HepG2 (cell line): ENCODE data around the gene CAPN9. TPM values are rescaled to one million over a fixed set of nuclear protein-coding genes. Genes with fewer than 3 reads are reported as not detected.

Source experiments
- AHR ChIP-seq: IDR thresholded peaks from 2 replicates; pipeline ENCODE4 v1.6.1; 2018; ENCODE audit warnings: missing genetic modification reagents, missing compliant biosample characterization
- GABPA ChIP-seq, 2 experiments: IDR thresholded peaks; 2 replicates each; pipeline ENCODE4 v1.6.1; 2011 to 2016; ENCODE audit warnings: low read depth in 2 of 2, low read length in 1 of 2, missing biosample characterization in 1 of 2, missing genetic modification characterization in 1 of 2
- HDAC1 ChIP-seq: sonication (generic); formaldehyde crosslinking; IDR thresholded peaks from 2 replicates; pipeline ENCODE4 v1.5.1; 2020; ENCODE audit warnings: mild to moderate bottlenecking, missing genetic modification reagents
- MTF1 ChIP-seq: sonication (generic); formaldehyde crosslinking; IDR thresholded peaks from 2 replicates; pipeline ENCODE4 v1.5.0; 2020; ENCODE audit warnings: missing genetic modification reagents
- RCOR2 ChIP-seq: IDR thresholded peaks from 2 replicates; pipeline ENCODE4 v1.6.1; 2016; ENCODE audit warnings: missing biosample characterization, missing genetic modification reagents
- RFXAP ChIP-seq: sonication (generic); formaldehyde crosslinking; IDR thresholded peaks from 2 replicates; pipeline ENCODE4 v1.4.0; 2020; ENCODE audit warnings: missing genetic modification reagents, borderline replicate concordance
- SIX4 ChIP-seq: sonication (generic); formaldehyde crosslinking; IDR thresholded peaks from 2 replicates; pipeline ENCODE4 v1.4.0; 2020; ENCODE audit warnings: missing genetic modification reagents
- ZFX ChIP-seq: sonication (generic); formaldehyde crosslinking; IDR thresholded peaks from 2 replicates; pipeline ENCODE4 v1.4.0; 2020; ENCODE audit warnings: mild to moderate bottlenecking, low read depth, missing genetic modification reagents, moderate library complexity
- ZNF569 ChIP-seq: sonication (generic); formaldehyde crosslinking; IDR thresholded peaks from 2 replicates; pipeline ENCODE4 v1.5.0; 2020; ENCODE audit warnings: mild to moderate bottlenecking, missing genetic modification reagents, moderate library complexity, borderline replicate concordance
- ZNF713 ChIP-seq: sonication (generic); formaldehyde crosslinking; IDR thresholded peaks from 2 replicates; pipeline ENCODE4 v1.4.0; 2020; ENCODE audit warnings: mild to moderate bottlenecking, missing genetic modification reagents
- polyA plus RNA-seq, 8 experiments: library from polyadenylated mRNA; depleted of rRNA in 3 of 8; stranded (reverse) in 7 of 8; unstranded in 1 of 8; fragments of >200 nt; fragmentation: Illumina TruSeq in 4 of 8; extraction: Trizol in 4 of 8; gene quantifications; 2 replicates each; pipeline versions ENCODE4 v1.2.1 to v1.2.3, GENCODE V29; 2011 to 2016; ENCODE audit warnings: low read depth in 4 of 8, missing spikeins in 1 of 8, mixed read lengths in 1 of 8; ENCODE audit not compliant: insufficient read depth in 1 of 8
- total RNA-seq, 5 experiments: library from RNA; depleted of rRNA; stranded (reverse); fragments of >200 nt; fragmentation: Illumina TruSeq; extraction: Trizol; gene quantifications; 2 replicates each; pipeline ENCODE4 v1.2.3, GENCODE V29; 2016; ENCODE audit warnings: low read depth in 1 of 5
- TF ChIP-seq, protein P1 (sequence below): sonication (generic); formaldehyde crosslinking; IDR thresholded peaks from 2 replicates; pipeline ENCODE4 v1.4.0; 2020; ENCODE audit warnings: mild to moderate bottlenecking, missing genetic modification reagents
- TF ChIP-seq, protein P2 (sequence below): sonication (generic); formaldehyde crosslinking; IDR thresholded peaks from 2 replicates; pipeline ENCODE4 v1.5.0; 2020; ENCODE audit warnings: missing genetic modification reagents
- TF ChIP-seq, protein P3 (sequence below): sonication (generic); formaldehyde crosslinking; IDR thresholded peaks from 2 replicates; pipeline ENCODE4 v1.4.0; 2020; ENCODE audit warnings: missing genetic modification reagents
- TF ChIP-seq, protein P4 (sequence below): sonication (generic); formaldehyde crosslinking; IDR thresholded peaks from 2 replicates; pipeline ENCODE4 v1.5.0; 2020; ENCODE audit warnings: mild to moderate bottlenecking, missing genetic modification reagents, borderline replicate concordance
- TF ChIP-seq, protein P5 (sequence below): IDR thresholded peaks from 2 replicates; pipeline ENCODE4 v1.6.1; 2018; ENCODE audit warnings: missing genetic modification reagents
- TF ChIP-seq, protein P6 (sequence below): sonication (generic); formaldehyde crosslinking; IDR thresholded peaks from 2 replicates; pipeline ENCODE4 v1.9.0; 2021; ENCODE audit warnings: missing genetic modification reagents, borderline replicate concordance

The CAPN9 gene
- total and polyA plus RNA-seq, 2 of the 13 experiments (the other 11 are each of a cell fraction or from before 2014, with no cell fraction given), result 0.04 to 0.31 TPM

DNA sequence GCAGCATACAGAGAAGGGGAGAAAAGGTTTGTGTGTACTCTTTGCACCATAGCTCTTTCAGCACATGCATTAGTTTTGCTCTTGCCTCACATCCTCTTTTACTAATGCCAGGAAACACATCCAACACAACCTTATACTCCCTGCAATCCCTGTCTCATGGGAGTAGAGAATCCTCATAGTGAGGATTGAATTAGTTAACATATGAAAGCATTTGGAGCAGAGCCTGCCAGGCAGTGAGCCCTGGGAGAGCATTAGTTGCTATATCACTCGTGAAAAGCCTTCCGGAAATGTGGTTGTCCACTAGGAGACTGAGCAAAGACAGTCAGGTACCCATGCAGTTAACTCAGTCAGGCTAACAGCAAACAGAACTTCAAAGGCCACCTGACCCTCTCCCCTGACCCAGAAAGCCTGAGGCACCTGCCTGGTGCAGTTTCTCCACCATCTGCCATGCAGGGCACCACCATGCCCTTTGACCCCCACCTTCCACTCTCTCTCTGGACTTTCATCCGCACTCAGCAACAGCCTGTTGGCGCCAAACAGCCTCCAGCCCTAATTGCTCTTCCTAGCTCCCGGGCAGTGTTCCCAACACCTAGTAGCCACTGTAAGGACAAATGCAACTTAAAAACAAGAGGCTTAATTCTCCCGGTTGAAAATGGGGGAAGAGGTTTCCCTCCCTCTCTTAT, 18.3 kb upstream of the CAPN9 start (continued):
- TF ChIP-seq, protein P1, sequence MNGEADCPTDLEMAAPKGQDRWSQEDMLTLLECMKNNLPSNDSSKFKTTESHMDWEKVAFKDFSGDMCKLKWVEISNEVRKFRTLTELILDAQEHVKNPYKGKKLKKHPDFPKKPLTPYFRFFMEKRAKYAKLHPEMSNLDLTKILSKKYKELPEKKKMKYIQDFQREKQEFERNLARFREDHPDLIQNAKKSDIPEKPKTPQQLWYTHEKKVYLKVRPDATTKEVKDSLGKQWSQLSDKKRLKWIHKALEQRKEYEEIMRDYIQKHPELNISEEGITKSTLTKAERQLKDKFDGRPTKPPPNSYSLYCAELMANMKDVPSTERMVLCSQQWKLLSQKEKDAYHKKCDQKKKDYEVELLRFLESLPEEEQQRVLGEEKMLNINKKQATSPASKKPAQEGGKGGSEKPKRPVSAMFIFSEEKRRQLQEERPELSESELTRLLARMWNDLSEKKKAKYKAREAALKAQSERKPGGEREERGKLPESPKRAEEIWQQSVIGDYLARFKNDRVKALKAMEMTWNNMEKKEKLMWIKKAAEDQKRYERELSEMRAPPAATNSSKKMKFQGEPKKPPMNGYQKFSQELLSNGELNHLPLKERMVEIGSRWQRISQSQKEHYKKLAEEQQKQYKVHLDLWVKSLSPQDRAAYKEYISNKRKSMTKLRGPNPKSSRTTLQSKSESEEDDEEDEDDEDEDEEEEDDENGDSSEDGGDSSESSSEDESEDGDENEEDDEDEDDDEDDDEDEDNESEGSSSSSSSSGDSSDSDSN (CRISPR knock-in tag), result peak; percentile 83
- no peak for TF ChIP-seq AHR (CRISPR knock-in tag)
- peak; percentile 89 for TF ChIP-seq RCOR2
- no peak for TF ChIP-seq ZNF569 (CRISPR knock-in tag)
- TF ChIP-seq, protein P2, sequence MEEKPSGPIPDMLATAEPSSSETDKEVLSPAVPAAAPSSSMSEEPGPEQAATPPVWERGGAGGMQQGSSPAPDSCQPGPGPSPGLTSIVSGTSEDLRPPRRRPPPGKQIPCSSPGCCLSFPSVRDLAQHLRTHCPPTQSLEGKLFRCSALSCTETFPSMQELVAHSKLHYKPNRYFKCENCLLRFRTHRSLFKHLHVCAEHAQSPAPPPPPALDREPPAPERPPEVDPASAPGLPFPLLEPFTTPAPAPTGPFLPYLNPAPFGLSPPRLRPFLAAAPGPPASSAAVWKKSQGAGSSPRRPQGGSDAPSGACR (CRISPR knock-in tag), result peak; percentile 83; the same call in 1 of the 2 replicates
- no peak for TF ChIP-seq MTF1 (CRISPR knock-in tag)
- peak; percentile 89 for TF ChIP-seq RFXAP (CRISPR knock-in tag)
- TF ChIP-seq, protein P3, sequence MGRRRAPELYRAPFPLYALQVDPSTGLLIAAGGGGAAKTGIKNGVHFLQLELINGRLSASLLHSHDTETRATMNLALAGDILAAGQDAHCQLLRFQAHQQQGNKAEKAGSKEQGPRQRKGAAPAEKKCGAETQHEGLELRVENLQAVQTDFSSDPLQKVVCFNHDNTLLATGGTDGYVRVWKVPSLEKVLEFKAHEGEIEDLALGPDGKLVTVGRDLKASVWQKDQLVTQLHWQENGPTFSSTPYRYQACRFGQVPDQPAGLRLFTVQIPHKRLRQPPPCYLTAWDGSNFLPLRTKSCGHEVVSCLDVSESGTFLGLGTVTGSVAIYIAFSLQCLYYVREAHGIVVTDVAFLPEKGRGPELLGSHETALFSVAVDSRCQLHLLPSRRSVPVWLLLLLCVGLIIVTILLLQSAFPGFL (CRISPR knock-in tag), result no peak
- no peak for TF ChIP-seq ZNF713
- TF ChIP-seq, protein P4, sequence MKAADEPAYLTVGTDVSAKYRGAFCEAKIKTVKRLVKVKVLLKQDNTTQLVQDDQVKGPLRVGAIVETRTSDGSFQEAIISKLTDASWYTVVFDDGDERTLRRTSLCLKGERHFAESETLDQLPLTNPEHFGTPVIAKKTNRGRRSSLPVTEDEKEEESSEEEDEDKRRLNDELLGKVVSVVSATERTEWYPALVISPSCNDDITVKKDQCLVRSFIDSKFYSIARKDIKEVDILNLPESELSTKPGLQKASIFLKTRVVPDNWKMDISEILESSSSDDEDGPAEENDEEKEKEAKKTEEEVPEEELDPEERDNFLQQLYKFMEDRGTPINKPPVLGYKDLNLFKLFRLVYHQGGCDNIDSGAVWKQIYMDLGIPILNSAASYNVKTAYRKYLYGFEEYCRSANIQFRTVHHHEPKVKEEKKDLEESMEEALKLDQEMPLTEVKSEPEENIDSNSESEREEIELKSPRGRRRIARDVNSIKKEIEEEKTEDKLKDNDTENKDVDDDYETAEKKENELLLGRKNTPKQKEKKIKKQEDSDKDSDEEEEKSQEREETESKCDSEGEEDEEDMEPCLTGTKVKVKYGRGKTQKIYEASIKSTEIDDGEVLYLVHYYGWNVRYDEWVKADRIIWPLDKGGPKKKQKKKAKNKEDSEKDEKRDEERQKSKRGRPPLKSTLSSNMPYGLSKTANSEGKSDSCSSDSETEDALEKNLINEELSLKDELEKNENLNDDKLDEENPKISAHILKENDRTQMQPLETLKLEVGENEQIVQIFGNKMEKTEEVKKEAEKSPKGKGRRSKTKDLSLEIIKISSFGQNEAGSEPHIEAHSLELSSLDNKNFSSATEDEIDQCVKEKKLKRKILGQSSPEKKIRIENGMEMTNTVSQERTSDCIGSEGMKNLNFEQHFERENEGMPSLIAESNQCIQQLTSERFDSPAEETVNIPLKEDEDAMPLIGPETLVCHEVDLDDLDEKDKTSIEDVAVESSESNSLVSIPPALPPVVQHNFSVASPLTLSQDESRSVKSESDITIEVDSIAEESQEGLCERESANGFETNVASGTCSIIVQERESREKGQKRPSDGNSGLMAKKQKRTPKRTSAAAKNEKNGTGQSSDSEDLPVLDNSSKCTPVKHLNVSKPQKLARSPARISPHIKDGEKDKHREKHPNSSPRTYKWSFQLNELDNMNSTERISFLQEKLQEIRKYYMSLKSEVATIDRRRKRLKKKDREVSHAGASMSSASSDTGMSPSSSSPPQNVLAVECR (CRISPR knock-in tag), result peak; percentile 86; the same call in 1 of the 2 replicates
- TF ChIP-seq, protein P5, sequence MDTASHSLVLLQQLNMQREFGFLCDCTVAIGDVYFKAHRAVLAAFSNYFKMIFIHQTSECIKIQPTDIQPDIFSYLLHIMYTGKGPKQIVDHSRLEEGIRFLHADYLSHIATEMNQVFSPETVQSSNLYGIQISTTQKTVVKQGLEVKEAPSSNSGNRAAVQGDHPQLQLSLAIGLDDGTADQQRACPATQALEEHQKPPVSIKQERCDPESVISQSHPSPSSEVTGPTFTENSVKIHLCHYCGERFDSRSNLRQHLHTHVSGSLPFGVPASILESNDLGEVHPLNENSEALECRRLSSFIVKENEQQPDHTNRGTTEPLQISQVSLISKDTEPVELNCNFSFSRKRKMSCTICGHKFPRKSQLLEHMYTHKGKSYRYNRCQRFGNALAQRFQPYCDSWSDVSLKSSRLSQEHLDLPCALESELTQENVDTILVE (CRISPR knock-in tag), result peak; percentile 61; the same call in 1 of the 2 replicates
- TF ChIP-seq, protein P6, sequence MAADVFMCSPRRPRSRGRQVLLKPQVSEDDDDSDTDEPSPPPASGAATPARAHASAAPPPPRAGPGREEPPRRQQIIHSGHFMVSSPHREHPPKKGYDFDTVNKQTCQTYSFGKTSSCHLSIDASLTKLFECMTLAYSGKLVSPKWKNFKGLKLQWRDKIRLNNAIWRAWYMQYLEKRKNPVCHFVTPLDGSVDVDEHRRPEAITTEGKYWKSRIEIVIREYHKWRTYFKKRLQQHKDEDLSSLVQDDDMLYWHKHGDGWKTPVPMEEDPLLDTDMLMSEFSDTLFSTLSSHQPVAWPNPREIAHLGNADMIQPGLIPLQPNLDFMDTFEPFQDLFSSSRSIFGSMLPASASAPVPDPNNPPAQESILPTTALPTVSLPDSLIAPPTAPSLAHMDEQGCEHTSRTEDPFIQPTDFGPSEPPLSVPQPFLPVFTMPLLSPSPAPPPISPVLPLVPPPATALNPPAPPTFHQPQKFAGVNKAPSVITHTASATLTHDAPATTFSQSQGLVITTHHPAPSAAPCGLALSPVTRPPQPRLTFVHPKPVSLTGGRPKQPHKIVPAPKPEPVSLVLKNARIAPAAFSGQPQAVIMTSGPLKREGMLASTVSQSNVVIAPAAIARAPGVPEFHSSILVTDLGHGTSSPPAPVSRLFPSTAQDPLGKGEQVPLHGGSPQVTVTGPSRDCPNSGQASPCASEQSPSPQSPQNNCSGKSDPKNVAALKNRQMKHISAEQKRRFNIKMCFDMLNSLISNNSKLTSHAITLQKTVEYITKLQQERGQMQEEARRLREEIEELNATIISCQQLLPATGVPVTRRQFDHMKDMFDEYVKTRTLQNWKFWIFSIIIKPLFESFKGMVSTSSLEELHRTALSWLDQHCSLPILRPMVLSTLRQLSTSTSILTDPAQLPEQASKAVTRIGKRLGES (CRISPR knock-in tag), result peak; percentile 20; the same call in 1 of the 2 replicates
- TF ChIP-seq ZFX (CRISPR knock-in tag), result peak; percentile 72
- TF ChIP-seq SIX4 (CRISPR knock-in tag), result peak; percentile 92
- peak; percentile 89 for TF ChIP-seq HDAC1 (CRISPR knock-in tag)
- no peak for TF ChIP-seq GABPA (IDR thresholded peaks at IDR 0.05; ENCODE audit: low read depth, low read length)
- peak; percentile 69 for TF ChIP-seq GABPA (CRISPR knock-in tag; IDR thresholded peaks at IDR 0.05; ENCODE audit: low read depth)
